ENCODE measurements around the gene UPK3BL1. TPM values are rescaled to one million over a fixed set of nuclear protein-coding genes. Genes with fewer than 3 reads are reported as not detected.
"Not testable (repeated sequence)": the region's sequence is repeated elsewhere in the genome, so short reads cannot be mapped to it uniquely, and the experiment has no call there.

The UPK3BL1 gene
- total and polyA plus RNA-seq, 2 of the 8 experiments (the other 6 are each of a cell fraction or from before 2014, with no cell fraction given), result 6.4 to 16.1 TPM

DNA sequence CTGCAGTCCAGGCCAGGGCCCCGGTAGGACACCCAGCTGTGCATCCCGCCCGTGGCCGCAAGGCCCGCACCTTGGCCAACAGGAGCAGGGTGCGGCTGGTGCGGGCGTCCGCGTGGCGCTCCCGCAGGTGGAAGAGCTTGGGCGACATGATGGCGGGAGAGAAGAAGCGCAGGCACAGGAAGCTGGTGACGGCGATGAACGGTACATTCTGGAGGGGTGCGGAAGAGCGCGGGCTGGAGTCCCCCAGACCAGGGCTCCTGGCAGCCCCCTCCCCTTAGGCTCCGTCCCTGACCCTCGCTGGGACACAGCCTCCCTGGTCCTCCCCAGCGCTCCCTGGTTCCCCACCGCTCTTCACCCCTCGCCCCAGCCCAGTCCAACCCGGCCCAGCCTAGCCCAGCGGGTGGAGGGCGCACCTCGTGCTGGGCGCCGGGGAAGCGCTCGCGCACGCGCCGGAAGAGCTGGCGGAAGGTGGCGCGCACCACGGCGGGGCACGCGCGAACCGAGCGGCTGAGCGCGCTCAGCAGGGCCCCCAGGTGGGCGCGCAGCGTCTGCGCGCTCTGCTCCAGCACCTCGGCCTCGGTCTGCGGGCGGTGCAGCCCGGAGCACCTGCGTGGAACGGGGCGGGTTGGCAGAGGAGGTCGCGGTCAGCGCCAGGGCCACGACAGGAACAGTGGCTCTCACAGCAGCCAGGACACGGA lies 48.8 kb downstream of the UPK3BL1 start:
- H3K4ac ChIP-seq (replicated peaks; ENCODE audit: insufficient read length, low read depth, low read length); H2AFZ ChIP-seq (ENCODE audit: low read length); H3K79me1 ChIP-seq (ENCODE audit: low read depth, low read length); H3K9me3 ChIP-seq (ENCODE audit: insufficient read depth in 2 of 2, low read depth in 1 of 2, low read length in 1 of 2); H3K79me2 ChIP-seq (ENCODE audit: control insufficient read depth in 1 of 2, insufficient read depth in 2 of 2, low read length in 2 of 2); H3K23me2 ChIP-seq (ENCODE audit: low read depth, low read length); CTCF ChIA-PET (ENCODE audit: partially characterized antibody); POLR2A ChIA-PET (ENCODE audit: partially characterized antibody); H3K36me3 ChIP-seq (ENCODE audit: control insufficient read depth in 2 of 4, insufficient read depth in 4 of 4, low read length in 3 of 4); H3K9ac ChIP-seq (replicated peaks in 1 of 4; ENCODE audit: extremely low read depth in 1 of 4, low read depth in 3 of 4, low read length in 3 of 4); H2BK12ac ChIP-seq (ENCODE audit: low read depth, low read length); H3K18ac ChIP-seq (ENCODE audit: extremely low read depth, low read length); H4K8ac ChIP-seq (ENCODE audit: extremely low read depth, insufficient read depth, low read length); FAIRE-seq; H4K91ac ChIP-seq (replicated peaks; ENCODE audit: insufficient read length, low read length); H3K56ac ChIP-seq (replicated peaks; ENCODE audit: insufficient read length, low read depth, low read length); H3K23ac ChIP-seq (ENCODE audit: insufficient read length); DNase-seq (ENCODE audit: low read depth in 1 of 2, low spot score in 2 of 2); H3K27ac ChIP-seq (ENCODE audit: low read depth, low read length); H2AK5ac ChIP-seq (ENCODE audit: low read depth, low read length); H2BK5ac ChIP-seq (ENCODE audit: low read depth, low read length); H2BK20ac ChIP-seq (ENCODE audit: low read length); H3K27me3 ChIP-seq (replicated peaks in 1 of 4; ENCODE audit: control insufficient read depth in 3 of 4, extremely low read depth in 1 of 4, insufficient read depth in 3 of 4, low read length in 3 of 4); H3K4me2 ChIP-seq (ENCODE audit: insufficient read depth in 1 of 2, low read depth in 2 of 2, low read length in 2 of 2); H4K20me1 ChIP-seq (replicated peaks in 1 of 2; ENCODE audit: control insufficient read depth in 1 of 2, insufficient read depth in 2 of 2, low read length in 2 of 2); H3K4me1 ChIP-seq (replicated peaks in 1 of 4; ENCODE audit: control insufficient read depth in 3 of 4, insufficient read depth in 4 of 4, low read length in 3 of 4); H2BK15ac ChIP-seq (ENCODE audit: low read length); H2BK120ac ChIP-seq (replicated peaks; ENCODE audit: low read depth, low read length); H3K4me3 ChIP-seq (ENCODE audit: extremely low read depth in 1 of 4, insufficient read depth in 2 of 4, low read depth in 3 of 4, low read length in 4 of 4); H3K14ac ChIP-seq (ENCODE audit: insufficient read length); H4K5ac ChIP-seq (ENCODE audit: insufficient read length, low read depth, low read length): not testable (repeated sequence)
- WGBS, 2 experiments (ENCODE audit: extremely low coverage in 1 of 2, insufficient coverage in 1 of 2, insufficient read length in 1 of 2, insufficient replicate concordance in 2 of 2, low coverage in 1 of 2, low lambda C conversion rate in 2 of 2, missing lambda C conversion rate in 1 of 2), result no CpG with 5 or more reads among the region's 68 CpGs

DNA sequence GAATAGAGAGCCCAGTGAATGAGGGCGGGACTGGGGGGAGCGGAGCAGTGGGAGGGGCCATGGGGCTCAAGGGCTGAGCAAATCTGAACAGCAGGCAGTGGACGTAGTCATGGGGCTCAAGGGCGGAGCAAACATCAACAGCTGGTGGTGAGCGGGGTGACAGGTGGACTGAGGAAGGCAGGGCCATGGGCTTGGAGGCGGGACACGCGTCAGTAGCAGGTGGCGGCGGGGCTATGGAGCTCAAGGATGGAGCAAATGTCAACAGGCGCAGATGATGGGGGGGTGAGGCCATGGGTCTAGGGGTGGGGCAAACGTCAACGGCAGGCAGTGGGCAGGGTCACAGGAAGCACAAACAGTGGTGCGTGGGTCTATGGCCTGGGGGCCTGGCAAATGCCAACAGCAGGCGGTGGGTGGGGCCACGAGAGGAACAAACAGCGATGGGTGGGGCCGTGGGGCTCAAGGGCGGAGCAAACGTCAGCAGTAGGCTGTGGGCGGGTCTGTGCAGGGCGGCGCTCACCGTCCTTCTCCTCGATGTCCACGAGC lies 50.0 kb downstream of the UPK3BL1 start:
- H3K27me3 ChIP-seq (replicated peaks in 1 of 4; ENCODE audit: control insufficient read depth in 3 of 4, extremely low read depth in 1 of 4, insufficient read depth in 3 of 4, low read length in 3 of 4); CTCF ChIA-PET (ENCODE audit: partially characterized antibody); H3K23ac ChIP-seq (ENCODE audit: insufficient read length); H2BK20ac ChIP-seq (ENCODE audit: low read length); H3K9ac ChIP-seq (replicated peaks in 1 of 4; ENCODE audit: extremely low read depth in 1 of 4, low read depth in 3 of 4, low read length in 3 of 4); H3K27ac ChIP-seq (ENCODE audit: low read depth, low read length); H3K36me3 ChIP-seq (ENCODE audit: control insufficient read depth in 2 of 4, insufficient read depth in 4 of 4, low read length in 3 of 4); H3K4ac ChIP-seq (replicated peaks; ENCODE audit: insufficient read length, low read depth, low read length); H4K20me1 ChIP-seq (replicated peaks in 1 of 2; ENCODE audit: control insufficient read depth in 1 of 2, insufficient read depth in 2 of 2, low read length in 2 of 2); H3K56ac ChIP-seq (replicated peaks; ENCODE audit: insufficient read length, low read depth, low read length); H4K91ac ChIP-seq (replicated peaks; ENCODE audit: insufficient read length, low read length); H4K8ac ChIP-seq (ENCODE audit: extremely low read depth, insufficient read depth, low read length); H2AK5ac ChIP-seq (ENCODE audit: low read depth, low read length); H2BK5ac ChIP-seq (ENCODE audit: low read depth, low read length); H3K4me2 ChIP-seq (ENCODE audit: insufficient read depth in 1 of 2, low read depth in 2 of 2, low read length in 2 of 2); H3K4me3 ChIP-seq (ENCODE audit: extremely low read depth in 1 of 4, insufficient read depth in 2 of 4, low read depth in 3 of 4, low read length in 4 of 4); H2BK12ac ChIP-seq (ENCODE audit: low read depth, low read length); H3K79me2 ChIP-seq (ENCODE audit: control insufficient read depth in 1 of 2, insufficient read depth in 2 of 2, low read length in 2 of 2); H3K9me3 ChIP-seq (ENCODE audit: insufficient read depth in 2 of 2, low read depth in 1 of 2, low read length in 1 of 2); H3K4me1 ChIP-seq (replicated peaks in 1 of 4; ENCODE audit: control insufficient read depth in 3 of 4, insufficient read depth in 4 of 4, low read length in 3 of 4); H3K23me2 ChIP-seq (ENCODE audit: low read depth, low read length); H3K79me1 ChIP-seq (ENCODE audit: low read depth, low read length); H2AFZ ChIP-seq (ENCODE audit: low read length); FAIRE-seq; H4K5ac ChIP-seq (ENCODE audit: insufficient read length, low read depth, low read length); H3K14ac ChIP-seq (ENCODE audit: insufficient read length); H2BK15ac ChIP-seq (ENCODE audit: low read length); POLR2A ChIA-PET (ENCODE audit: partially characterized antibody); H3K18ac ChIP-seq (ENCODE audit: extremely low read depth, low read length); H2BK120ac ChIP-seq (replicated peaks; ENCODE audit: low read depth, low read length): not testable (repeated sequence)
- peak in 1 of 2 experiments; percentile 93 for DNase-seq (ENCODE audit: low read depth in 1 of 2, low spot score in 2 of 2)
- 12% methylated on average over 6 of the region's 26 CpGs; no CpG with 5 or more reads in 1 of the 2 experiments for WGBS, 2 experiments (ENCODE audit: extremely low coverage in 1 of 2, insufficient coverage in 1 of 2, insufficient read length in 1 of 2, insufficient replicate concordance in 2 of 2, low coverage in 1 of 2, low lambda C conversion rate in 2 of 2, missing lambda C conversion rate in 1 of 2)

Data from H1 (cell line).